Fibroblast of skin of left quadriceps (primary cell): Measurements from ENCODE around the gene COL5A1.
"Not testable (repeated sequence)": the region's sequence is repeated elsewhere in the genome, so short reads cannot be mapped to it uniquely, and the experiment has no call there.

Experiments used
- DNase-seq, 2 experiments: peaks; one replicate each; pipeline ENCODE4 v3.0.0-alpha.2; 2013; ENCODE audit warnings: low read depth in 2 of 2

The COL5A1 gene

GRCh38 chr9:134676886-134677285 is 35.3 kb downstream of the COL5A1 start:
- no peak for DNase-seq

DNA sequence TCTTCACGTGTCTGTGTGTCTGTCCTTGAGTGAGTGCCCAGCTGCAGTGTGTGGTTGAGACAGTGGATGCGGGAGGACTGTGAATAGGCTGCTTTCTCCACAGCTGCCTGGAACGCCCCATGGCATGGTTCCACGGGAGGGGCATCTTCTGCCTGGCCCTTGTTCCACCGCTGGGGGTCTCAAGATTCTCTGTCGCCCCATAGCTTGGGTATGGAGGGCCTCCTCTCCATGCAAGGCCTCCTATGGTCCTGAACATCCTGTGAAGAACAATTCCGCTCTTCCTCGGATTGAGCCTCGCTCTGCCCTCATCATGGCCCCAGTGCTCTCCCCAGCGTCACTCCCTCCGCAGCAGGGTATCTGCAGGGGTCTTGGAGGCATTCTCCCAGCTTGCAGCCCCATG is 36.1 kb downstream of the COL5A1 start:
- no peak for DNase-seq

- DNase-seq, result no peak
Measured at GRCh38 chr9:134678206-134678605, 36.6 kb downstream of the COL5A1 start.

DNA sequence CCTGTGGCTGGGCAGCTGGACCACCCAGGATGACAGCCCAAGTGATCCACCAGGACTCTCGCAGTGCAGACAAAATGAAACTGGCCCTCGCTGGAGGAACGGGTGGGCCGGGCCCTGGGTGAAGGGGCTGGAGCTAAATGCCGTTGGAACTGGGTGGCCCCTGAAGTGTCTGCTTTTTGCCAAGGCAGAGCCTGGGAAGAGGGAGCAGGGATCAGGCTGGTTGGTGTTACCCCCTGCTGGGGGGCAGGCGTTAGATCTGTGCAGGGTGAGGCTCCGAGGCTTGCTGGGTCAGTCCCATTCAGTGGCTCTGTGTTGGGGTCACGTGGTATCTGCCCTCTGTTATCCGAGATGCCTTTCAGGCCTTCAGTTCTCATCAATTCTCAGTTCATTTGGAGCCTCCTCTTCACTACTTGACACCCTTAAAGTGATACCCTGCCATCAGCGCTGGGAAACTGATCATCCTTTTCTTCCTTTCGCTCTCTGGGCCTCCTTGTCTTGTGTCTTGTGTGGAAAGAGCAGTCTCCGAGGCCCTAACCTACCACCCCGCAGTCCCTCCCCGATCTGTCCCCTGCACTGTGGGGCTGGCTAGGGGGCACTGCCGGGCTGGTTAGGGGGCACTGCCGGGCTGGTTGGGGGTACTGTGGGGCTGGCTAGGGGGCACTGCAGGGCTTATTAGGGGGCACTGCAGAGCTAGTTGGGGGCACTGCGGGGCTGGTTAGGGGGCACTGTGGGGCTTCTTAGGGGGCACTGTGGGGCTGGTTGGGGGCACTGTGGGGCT is 37.3 kb downstream of the COL5A1 start:
- DNase-seq, result no peak

- no peak for DNase-seq
Measured at GRCh38 chr9:134679616-134680392, 38.2 kb downstream of the COL5A1 start.

DNA sequence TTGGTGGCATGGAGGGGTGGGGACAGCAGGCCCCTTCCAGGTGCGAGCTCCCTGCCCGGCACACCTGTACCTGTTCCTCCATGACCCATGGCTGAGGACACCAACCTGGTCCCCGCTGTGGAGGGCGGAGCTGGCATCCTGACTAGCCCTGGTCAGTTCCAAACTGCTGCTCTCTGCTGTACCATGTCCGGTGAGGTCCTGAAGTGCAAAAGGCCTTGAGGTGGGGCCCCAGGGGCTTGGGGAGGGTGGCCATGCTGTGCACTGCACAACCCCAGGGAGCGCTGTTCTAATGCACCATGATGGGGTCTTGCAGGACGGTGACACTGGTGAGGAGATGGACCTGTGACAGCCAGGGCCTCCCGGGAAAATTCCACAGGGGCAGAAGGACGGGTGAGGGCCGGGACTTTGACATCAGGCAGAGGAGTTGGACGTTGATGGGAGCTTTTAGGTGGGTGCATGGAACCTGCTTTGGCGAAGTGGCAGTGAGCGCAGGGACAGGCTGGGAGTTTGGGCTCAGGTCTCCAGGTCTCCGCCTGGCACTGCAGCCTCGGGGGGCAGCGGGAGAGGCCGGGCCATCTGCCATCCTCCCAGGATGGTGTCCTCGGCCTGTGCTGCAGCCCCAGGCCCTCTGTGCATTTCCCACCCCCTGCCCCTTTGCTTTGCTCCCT is 38.9 kb downstream of the COL5A1 start:
- DNase-seq, result no peak

GRCh38 chr9:134681061-134681661 is 39.6 kb downstream of the COL5A1 start:
- DNase-seq, result no peak

GRCh38 chr9:134682026-134682425 is 40.4 kb downstream of the COL5A1 start:
- DNase-seq, result no peak

DNA sequence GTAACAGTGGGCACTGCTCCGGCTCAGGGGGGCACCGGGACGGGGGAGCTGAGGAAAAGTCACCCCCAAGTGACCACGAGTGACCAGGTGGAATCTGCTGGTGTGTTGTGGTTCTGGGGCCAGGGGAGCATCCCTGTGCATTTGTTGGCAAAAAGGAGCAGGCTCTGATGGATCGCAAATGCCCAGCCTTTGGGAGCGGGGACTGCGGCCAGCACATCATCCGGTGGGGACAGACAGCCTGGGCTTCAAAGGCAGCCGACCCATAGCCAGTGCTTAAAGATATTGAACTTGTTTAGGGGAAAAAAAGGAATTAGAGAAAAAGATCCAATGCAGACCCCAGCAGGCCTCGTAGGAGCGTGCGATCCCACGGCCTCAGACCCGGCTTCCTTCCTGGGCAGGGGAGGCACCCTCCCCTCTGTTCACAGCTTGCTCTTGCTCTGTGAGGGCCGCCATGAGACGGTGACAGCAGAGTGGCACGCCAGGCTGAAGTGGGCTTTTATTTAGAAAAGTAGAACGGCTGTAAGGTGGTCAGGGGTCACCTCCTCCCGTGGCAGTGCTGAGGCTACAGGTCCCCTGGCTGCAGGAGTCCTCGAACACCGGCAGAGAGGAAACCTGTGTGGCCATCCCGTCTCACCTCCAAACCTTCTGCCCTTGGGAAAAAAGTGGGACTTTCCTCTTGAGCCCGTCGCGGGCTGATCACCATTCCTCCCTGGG is 41.2 kb downstream of the COL5A1 start:
- no peak for DNase-seq

GRCh38 chr9:134683714-134684374 is 42.2 kb downstream of the COL5A1 start:
- no peak for DNase-seq

GRCh38 chr9:134684375-134684723 is 42.7 kb downstream of the COL5A1 start:
- no peak for DNase-seq

- DNase-seq, result not testable (repeated sequence)
Measured at GRCh38 chr9:134684941-134685340, 43.3 kb downstream of the COL5A1 start.

DNA sequence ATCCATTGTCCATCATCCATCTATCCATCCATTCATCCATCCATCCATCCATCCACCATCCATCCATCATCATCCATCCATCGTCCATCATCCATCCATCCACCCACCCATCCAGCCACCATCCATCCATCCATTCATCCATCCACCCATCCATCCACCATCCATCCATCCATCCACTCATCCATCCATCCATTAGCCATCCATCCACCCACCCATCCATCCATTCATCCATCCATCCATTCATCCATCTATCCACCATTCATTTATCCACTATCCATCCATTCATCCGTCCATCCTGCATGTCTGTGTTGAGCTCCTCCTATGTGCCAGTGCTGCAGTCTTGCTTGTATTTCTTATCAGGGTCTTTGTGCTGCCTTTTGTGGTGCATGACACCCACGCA is 44.2 kb downstream of the COL5A1 start:
- DNase-seq, result no peak

GRCh38 chr9:134686896-134687295 is 45.3 kb downstream of the COL5A1 start:
- no peak for DNase-seq

GRCh38 chr9:134687556-134687955 is 46.0 kb downstream of the COL5A1 start:
- no peak for DNase-seq

DNA sequence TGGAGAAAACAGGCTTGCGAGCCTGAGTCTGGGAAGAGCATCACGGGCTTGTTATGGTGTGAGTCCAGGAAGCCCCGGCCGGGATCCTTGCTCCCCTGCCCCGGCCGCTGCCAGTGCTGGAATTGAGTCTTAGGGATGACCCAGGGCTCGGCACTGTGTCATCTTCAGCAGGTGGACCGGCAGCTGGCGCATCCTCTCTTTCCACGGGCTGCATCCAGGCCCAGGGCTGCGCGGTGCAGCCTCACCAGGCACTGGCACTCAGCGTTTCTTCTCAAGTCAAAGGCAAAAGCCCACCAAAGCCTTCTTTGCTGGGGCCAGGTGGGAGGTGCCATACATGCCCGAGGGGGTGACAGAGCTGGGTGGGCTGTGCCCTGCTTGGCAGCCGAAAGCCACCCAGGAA is 46.6 kb downstream of the COL5A1 start:
- DNase-seq, result no peak

- no peak for DNase-seq
Measured at GRCh38 chr9:134688661-134689320, 47.2 kb downstream of the COL5A1 start.

DNA sequence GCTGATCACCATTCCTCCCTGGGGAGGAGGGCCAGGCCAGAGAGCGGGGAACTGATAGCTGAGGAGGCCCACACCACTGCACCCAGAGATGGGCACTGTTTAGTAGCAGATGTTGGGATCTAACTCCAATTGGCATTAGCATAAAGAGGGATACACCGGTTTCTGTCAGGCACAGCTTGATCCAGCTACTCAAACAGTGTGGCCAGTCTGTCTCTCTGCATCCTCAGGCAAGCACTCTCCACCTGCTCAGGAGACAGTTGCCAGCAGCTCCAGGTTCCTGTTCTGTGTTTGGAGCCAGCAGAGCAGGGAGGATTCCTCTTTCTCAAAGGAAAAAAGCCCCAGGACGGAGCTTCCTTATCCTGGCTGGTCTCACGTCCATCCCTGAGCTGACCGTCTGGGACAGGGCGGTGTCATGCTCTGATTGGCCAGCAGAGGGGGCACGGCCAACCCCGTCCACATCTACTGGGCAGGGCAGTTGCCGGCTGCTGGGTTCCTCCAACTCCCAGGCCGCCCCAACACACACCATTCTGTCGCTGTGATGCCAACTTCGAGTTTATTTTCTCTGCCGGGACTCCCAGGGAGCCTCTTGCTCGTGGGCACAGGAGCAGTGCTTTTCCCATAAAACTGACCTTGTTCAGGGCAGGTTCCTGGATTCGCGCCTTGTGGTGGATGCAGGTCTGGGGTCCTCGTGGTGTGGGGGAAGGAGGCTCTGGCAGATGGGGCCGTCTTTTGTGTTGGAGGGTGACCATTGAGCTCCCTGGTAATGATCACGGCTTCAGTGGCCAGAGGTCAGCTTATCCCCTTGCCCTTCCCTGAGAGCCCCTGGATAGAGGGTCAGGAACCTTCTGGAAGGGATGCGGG is 47.9 kb downstream of the COL5A1 start:
- no peak for DNase-seq

DNA sequence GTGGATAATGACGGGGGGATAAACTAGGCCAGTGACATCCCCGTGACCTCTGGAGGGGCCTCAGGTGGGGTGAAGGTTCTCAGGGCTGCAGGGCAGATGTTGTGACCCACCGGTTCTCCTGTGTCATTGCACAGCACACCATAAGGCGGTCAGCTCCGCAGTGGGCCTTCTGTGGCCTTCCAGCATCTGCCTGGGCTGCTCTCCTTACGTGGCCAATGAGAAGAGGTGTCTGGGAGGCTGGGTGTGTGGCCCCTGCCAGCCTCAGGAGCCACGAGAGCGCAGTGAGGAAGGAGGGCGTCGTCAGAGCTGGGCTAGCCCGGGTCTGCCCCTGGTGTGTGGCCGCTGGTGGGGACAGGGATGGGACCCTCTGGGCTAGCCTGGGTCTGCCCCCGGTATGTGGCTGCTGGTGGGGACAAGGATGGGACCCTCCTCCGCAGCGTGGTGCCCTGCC is 48.7 kb downstream of the COL5A1 start:
- DNase-seq, result no peak
